ENCODE data around the gene AKR1E2.
"Not testable (repeated sequence)": the region's sequence is repeated elsewhere in the genome, so short reads cannot be mapped to it uniquely, and the experiment has no call there.

The AKR1E2 gene

GRCh38 chr10:4810092-4810491 is 15.9 kb upstream of the AKR1E2 start:
- TF ChIP-seq, protein P1, sequence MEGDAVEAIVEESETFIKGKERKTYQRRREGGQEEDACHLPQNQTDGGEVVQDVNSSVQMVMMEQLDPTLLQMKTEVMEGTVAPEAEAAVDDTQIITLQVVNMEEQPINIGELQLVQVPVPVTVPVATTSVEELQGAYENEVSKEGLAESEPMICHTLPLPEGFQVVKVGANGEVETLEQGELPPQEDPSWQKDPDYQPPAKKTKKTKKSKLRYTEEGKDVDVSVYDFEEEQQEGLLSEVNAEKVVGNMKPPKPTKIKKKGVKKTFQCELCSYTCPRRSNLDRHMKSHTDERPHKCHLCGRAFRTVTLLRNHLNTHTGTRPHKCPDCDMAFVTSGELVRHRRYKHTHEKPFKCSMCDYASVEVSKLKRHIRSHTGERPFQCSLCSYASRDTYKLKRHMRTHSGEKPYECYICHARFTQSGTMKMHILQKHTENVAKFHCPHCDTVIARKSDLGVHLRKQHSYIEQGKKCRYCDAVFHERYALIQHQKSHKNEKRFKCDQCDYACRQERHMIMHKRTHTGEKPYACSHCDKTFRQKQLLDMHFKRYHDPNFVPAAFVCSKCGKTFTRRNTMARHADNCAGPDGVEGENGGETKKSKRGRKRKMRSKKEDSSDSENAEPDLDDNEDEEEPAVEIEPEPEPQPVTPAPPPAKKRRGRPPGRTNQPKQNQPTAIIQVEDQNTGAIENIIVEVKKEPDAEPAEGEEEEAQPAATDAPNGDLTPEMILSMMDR (IDR thresholded peaks at IDR 0.05; ENCODE audit: low read depth, low read length, missing control alignments): no peak
- H3K4me3 ChIP-seq (ENCODE audit: low read depth, low read length): no peak overlapping the region
- in situ Hi-C loops (cut with HindIII; ENCODE audit: low sequenced_read_pairs): no loop called here
- peak; percentile 39 for DNase-seq (ENCODE audit: low read depth)

- DNase-seq (ENCODE audit: low read depth): no peak
- TF ChIP-seq, protein P1 (IDR thresholded peaks at IDR 0.05; ENCODE audit: low read depth, low read length, missing control alignments): no peak
- in situ Hi-C loops (cut with HindIII; ENCODE audit: low sequenced_read_pairs): no loop called here
- no peak overlapping the region for H3K4me3 ChIP-seq (ENCODE audit: low read depth, low read length)
These were observed 14.0 kb upstream of the AKR1E2 start for GRCh38 chr10:4812046-4812445.

DNA sequence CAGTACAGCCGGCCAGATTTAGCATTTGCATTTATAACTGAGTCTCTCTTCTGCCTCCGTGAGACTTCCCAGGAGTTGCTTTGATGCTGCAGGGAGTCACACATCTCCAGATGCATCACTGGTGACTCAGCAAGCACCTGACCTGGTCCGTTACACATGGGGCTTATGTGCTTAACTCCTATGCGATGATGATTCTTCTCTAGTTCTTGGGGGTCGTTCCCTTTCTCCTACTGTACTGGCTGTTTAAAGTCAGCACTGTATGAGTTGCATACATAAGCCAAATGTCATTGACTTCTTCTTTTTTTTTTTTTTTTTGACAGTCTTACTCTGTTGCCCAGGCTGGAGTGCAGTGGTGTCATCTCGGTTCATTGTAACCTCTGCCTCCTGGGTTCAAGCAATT is 13.0 kb upstream of the AKR1E2 start:
- peak; percentile 70 for DNase-seq (ENCODE audit: low read depth)
- in situ Hi-C loops (cut with HindIII; ENCODE audit: low sequenced_read_pairs): no loop called here
- TF ChIP-seq, protein P1 (IDR thresholded peaks at IDR 0.05; ENCODE audit: low read depth, low read length, missing control alignments): no peak
- H3K4me3 ChIP-seq (ENCODE audit: low read depth, low read length): no peak overlapping the region

GRCh38 chr10:4813496-4813895 is 12.5 kb upstream of the AKR1E2 start:
- no peak for DNase-seq (ENCODE audit: low read depth)
- no peak overlapping the region for H3K4me3 ChIP-seq (ENCODE audit: low read depth, low read length)
- TF ChIP-seq, protein P1 (IDR thresholded peaks at IDR 0.05; ENCODE audit: low read depth, low read length, missing control alignments): no peak
- in situ Hi-C loops (cut with HindIII; ENCODE audit: low sequenced_read_pairs): no loop called here

DNA sequence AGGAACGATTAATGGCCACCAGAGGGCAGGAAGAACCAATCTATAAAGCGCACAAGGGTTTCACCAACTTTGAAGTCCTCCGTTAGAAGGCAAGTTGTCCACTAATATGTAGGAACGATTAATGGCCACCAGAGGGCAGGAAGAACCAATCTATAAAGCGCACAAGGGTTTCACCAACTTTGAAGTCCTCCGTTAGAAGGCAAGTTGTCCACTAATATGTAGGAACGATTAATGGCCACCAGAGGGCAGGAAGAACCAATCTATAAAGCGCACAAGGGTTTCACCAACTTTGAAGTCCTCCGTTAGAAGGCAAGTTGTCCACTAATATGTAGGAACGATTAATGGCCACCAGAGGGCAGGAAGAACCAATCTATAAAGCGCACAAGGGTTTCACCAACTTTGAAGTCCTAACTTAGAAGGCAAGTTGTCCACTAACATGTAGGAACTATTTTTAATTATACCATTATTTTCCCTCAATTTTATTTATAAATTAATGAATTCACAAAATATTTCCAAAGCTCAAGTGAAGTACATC is 10.3 kb upstream of the AKR1E2 start:
- H3K4me3 ChIP-seq (ENCODE audit: low read depth, low read length); in situ Hi-C loops (cut with HindIII; ENCODE audit: low sequenced_read_pairs): not testable (repeated sequence)

GRCh38 chr10:4816966-4817365 is 9.0 kb upstream of the AKR1E2 start:
- DNase-seq (ENCODE audit: low read depth): no peak
- in situ Hi-C loops (cut with HindIII; ENCODE audit: low sequenced_read_pairs): no loop called here
- TF ChIP-seq, protein P1 (IDR thresholded peaks at IDR 0.05; ENCODE audit: low read depth, low read length, missing control alignments): no peak

More for the DNA sequence above, 10.3 kb upstream of the AKR1E2 start:
- peak; percentile 6 for DNase-seq (ENCODE audit: low read depth)

GRCh38 chr10:4819067-4819466 is 6.9 kb upstream of the AKR1E2 start:
- in situ Hi-C loops (cut with HindIII; ENCODE audit: low sequenced_read_pairs): no loop called here
- DNase-seq (ENCODE audit: low read depth): no peak
- TF ChIP-seq, protein P1 (IDR thresholded peaks at IDR 0.05; ENCODE audit: low read depth, low read length, missing control alignments): no peak
- H3K4me3 ChIP-seq (ENCODE audit: low read depth, low read length): no peak overlapping the region

More at GRCh38 chr10:4816966-4817365, 9.0 kb upstream of the AKR1E2 start:
- no peak overlapping the region for H3K4me3 ChIP-seq (ENCODE audit: low read depth, low read length)

All from astrocyte of the cerebellum (primary cell).